ENCODE results near the gene RNLS.

The RNLS gene

GRCh38 chr10:88582806-88583583 lies at the start of gene RNLS:
Gene RNLS (minus strand): TSS chr10:88583318.
- DNase-seq: peak; percentile 2

GRCh38 chr10:88624840-88625239 lies 41.7 kb upstream of the RNLS start:
- no peak for DNase-seq

GRCh38 chr10:88623835-88624234 lies 40.7 kb upstream of the RNLS start:
- no peak for DNase-seq

- no peak for DNase-seq
These were observed 37.3 kb upstream of the RNLS start for GRCh38 chr10:88620441-88620840.

GRCh38 chr10:88618496-88618895 lies 35.4 kb upstream of the RNLS start:
- DNase-seq: no peak

GRCh38 chr10:88617772-88618300 lies 34.7 kb upstream of the RNLS start:
- no peak for DNase-seq

- DNase-seq: no peak
These were observed 33.3 kb upstream of the RNLS start for GRCh38 chr10:88616250-88616977.

- no peak for DNase-seq
These were observed 25.7 kb upstream of the RNLS start for GRCh38 chr10:88608780-88609179.

GRCh38 chr10:88608052-88608732 lies 25.1 kb upstream of the RNLS start:
- DNase-seq: no peak

- no peak for DNase-seq
These were observed 14.9 kb upstream of the RNLS start for GRCh38 chr10:88598055-88598454.

GRCh38 chr10:88594482-88594881 lies 11.4 kb upstream of the RNLS start:
- no peak for DNase-seq

GRCh38 chr10:88592906-88593305 lies 9.8 kb upstream of the RNLS start:
- no peak for DNase-seq

- no peak for DNase-seq
These were observed 9.3 kb upstream of the RNLS start for GRCh38 chr10:88592381-88592780.

GRCh38 chr10:88586462-88586861 lies 3.3 kb upstream of the RNLS start, which contains the start of gene LIPJ:
Gene LIPJ (plus strand): TSS chr10:88586762. CDS start chr10:88590688, 3,926 bp downstream.
- DNase-seq: no peak

GRCh38 chr10:88583584-88583957 lies 453 bp upstream of the RNLS start:
- DNase-seq: no peak

- DNase-seq: no peak
These were observed 710 bp downstream of the RNLS start for GRCh38 chr10:88582411-88582805.

- no peak for DNase-seq
These were observed 18.0 kb downstream of the RNLS start for GRCh38 chr10:88565072-88565471.

- DNase-seq: no peak
These were observed 21.0 kb downstream of the RNLS start for GRCh38 chr10:88562152-88562551.

- no peak for DNase-seq
These were observed 25.5 kb downstream of the RNLS start for GRCh38 chr10:88557658-88558057.

GRCh38 chr10:88557256-88557655 lies 25.9 kb downstream of the RNLS start:
- no peak for DNase-seq

GRCh38 chr10:88555190-88555908 lies 27.8 kb downstream of the RNLS start:
- no peak for DNase-seq

GRCh38 chr10:88553116-88553752 lies 29.9 kb downstream of the RNLS start:
- peak; percentile 6 for DNase-seq
